Measurements from ENCODE around the gene GPR108. TPM values are rescaled to one million over a fixed set of nuclear protein-coding genes. Genes with fewer than 3 reads are reported as not detected.

The GPR108 gene
- total RNA-seq, 1 donor from 2014 or later: 41.6 TPM

DNA sequence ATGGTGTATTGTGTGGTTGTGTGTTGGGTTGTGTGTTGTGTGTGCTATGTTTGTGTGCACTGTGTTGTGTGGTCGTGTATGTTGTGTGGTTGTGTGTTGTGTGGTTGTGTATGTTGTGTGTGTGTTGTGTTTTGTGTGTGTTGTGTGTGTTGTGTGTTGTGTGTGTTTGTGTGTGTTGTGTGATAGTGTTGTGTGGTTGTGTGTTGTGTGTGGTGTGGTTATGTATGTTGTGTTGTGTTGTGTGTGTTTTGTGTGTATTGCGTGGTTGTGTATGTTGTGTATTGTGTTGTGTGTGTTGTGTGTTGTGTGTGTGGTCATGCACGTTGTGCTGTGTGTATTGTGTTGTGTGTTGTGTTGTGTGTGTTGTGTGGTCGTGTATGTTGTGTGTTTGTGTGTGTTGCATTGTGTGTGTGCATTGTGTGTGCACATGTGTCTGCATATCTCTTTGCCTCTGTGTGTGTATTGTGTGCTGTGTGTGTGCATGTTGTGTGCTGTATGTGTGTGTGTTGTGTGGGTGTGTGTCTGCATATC, 19.9 kb downstream of the GPR108 start:
- Mint-ChIP-seq H3K27ac (ENCODE audit: unreplicated experiment) (no peak overlapping the region), H3K27me3 (ENCODE audit: low read depth, unreplicated experiment) (peaks cover 8% of the 10 kb centered on the region), H3K4me3 (ENCODE audit: unreplicated experiment) (no peak overlapping the region), H3K4me1 (ENCODE audit: low read depth, unreplicated experiment) (no peaks in the 10 kb centered on the region), H3K9me3 (ENCODE audit: unreplicated experiment) (peaks cover 14% of the 10 kb centered on the region), H3K36me3 (ENCODE audit: low read depth, unreplicated experiment) (no peaks in the 10 kb centered on the region)
- FAIRE-seq (peak; percentile 76), DNase-seq (ENCODE audit: low read depth) (no peak)
- H3K27ac ChIP-seq (ENCODE audit: low read depth, low read length): no peak overlapping the region
- no peaks in the 10 kb centered on the region for H3K4me1 ChIP-seq (ENCODE audit: insufficient read depth, low read length)
- no peak overlapping the region for H3K4me3 ChIP-seq (ENCODE audit: insufficient read depth, low read depth, low read length)
- no peaks in the 10 kb centered on the region for H3K79me2 ChIP-seq (ENCODE audit: insufficient read depth, low read length)
- TF ChIP-seq EZH2 (IDR thresholded peaks at IDR 0.05; ENCODE audit: insufficient read depth, low read length): no peak
- TF ChIP-seq, protein P1, sequence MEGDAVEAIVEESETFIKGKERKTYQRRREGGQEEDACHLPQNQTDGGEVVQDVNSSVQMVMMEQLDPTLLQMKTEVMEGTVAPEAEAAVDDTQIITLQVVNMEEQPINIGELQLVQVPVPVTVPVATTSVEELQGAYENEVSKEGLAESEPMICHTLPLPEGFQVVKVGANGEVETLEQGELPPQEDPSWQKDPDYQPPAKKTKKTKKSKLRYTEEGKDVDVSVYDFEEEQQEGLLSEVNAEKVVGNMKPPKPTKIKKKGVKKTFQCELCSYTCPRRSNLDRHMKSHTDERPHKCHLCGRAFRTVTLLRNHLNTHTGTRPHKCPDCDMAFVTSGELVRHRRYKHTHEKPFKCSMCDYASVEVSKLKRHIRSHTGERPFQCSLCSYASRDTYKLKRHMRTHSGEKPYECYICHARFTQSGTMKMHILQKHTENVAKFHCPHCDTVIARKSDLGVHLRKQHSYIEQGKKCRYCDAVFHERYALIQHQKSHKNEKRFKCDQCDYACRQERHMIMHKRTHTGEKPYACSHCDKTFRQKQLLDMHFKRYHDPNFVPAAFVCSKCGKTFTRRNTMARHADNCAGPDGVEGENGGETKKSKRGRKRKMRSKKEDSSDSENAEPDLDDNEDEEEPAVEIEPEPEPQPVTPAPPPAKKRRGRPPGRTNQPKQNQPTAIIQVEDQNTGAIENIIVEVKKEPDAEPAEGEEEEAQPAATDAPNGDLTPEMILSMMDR (IDR thresholded peaks at IDR 0.05; ENCODE audit: insufficient read depth, low read depth, low read length): no peak
- no peak overlapping the region for H3K9ac ChIP-seq (ENCODE audit: low read length)
- H4K20me1 ChIP-seq (ENCODE audit: insufficient read depth, low read length): no peaks in the 10 kb centered on the region
- peaks cover 4% of the 10 kb centered on the region for H3K9me3 ChIP-seq (ENCODE audit: insufficient read depth, low read depth, low read length)
- H3K36me3 ChIP-seq (ENCODE audit: insufficient read depth, low read length): no peaks in the 10 kb centered on the region
- no peak overlapping the region for H3K4me2 ChIP-seq (ENCODE audit: low read length)
- no peaks in the 10 kb centered on the region for H3K27me3 ChIP-seq (ENCODE audit: insufficient read depth, low read length)
- H2AFZ ChIP-seq (ENCODE audit: low read depth, low read length): no peak overlapping the region

DNA sequence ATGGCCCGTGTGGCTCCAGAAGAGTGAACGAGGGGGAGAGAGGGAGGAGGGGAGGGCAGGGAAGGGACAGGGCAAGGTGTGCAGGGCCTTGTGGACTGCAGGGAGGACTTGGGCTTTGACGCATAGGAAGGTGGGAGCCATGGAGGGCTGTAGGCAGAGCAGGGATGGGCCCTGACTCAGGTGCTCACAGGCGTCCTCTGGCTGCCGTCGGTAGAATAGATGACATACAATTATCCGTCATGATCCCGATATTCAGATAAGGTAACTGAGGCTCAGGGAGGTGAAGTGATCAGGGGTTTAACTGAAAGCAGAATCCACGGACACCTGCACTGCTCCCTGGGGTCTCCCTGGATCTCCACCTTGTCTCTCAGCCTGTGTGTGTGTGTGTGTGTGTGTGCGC, 20.3 kb downstream of the GPR108 start:
- peaks cover 2% of the 10 kb centered on the region for H3K36me3 Mint-ChIP-seq (ENCODE audit: low read depth, unreplicated experiment)
- H3K36me3 ChIP-seq (ENCODE audit: insufficient read depth, low read length): no peaks in the 10 kb centered on the region
- H3K4me1 ChIP-seq (ENCODE audit: insufficient read depth, low read length): no peaks in the 10 kb centered on the region
- H2AFZ ChIP-seq (ENCODE audit: low read depth, low read length): no peak overlapping the region
- H3K4me3 Mint-ChIP-seq (ENCODE audit: unreplicated experiment): no peak overlapping the region
- peaks cover 4% of the 10 kb centered on the region for H3K9me3 ChIP-seq (ENCODE audit: insufficient read depth, low read depth, low read length)
- TF ChIP-seq, protein P1 (IDR thresholded peaks at IDR 0.05; ENCODE audit: insufficient read depth, low read depth, low read length): no peak
- no peak for TF ChIP-seq EZH2 (IDR thresholded peaks at IDR 0.05; ENCODE audit: insufficient read depth, low read length)
- no peaks in the 10 kb centered on the region for H3K27me3 ChIP-seq (ENCODE audit: insufficient read depth, low read length)
- peaks cover 8% of the 10 kb centered on the region for H3K27me3 Mint-ChIP-seq (ENCODE audit: low read depth, unreplicated experiment)
- H3K27ac ChIP-seq (ENCODE audit: low read depth, low read length): no peak overlapping the region
- H3K4me1 Mint-ChIP-seq (ENCODE audit: low read depth, unreplicated experiment): no peaks in the 10 kb centered on the region
- no peak overlapping the region for H3K4me3 ChIP-seq (ENCODE audit: insufficient read depth, low read depth, low read length)
- peaks cover 18% of the 10 kb centered on the region for H3K9me3 Mint-ChIP-seq (ENCODE audit: unreplicated experiment)
- H3K9ac ChIP-seq (ENCODE audit: low read length): no peak overlapping the region
- no peak for FAIRE-seq
- no peaks in the 10 kb centered on the region for H4K20me1 ChIP-seq (ENCODE audit: insufficient read depth, low read length)
- H3K4me2 ChIP-seq (ENCODE audit: low read length): no peak overlapping the region
- no peaks in the 10 kb centered on the region for H3K79me2 ChIP-seq (ENCODE audit: insufficient read depth, low read length)
- DNase-seq (ENCODE audit: low read depth): no peak
- H3K27ac Mint-ChIP-seq (ENCODE audit: unreplicated experiment): no peak overlapping the region

DNA sequence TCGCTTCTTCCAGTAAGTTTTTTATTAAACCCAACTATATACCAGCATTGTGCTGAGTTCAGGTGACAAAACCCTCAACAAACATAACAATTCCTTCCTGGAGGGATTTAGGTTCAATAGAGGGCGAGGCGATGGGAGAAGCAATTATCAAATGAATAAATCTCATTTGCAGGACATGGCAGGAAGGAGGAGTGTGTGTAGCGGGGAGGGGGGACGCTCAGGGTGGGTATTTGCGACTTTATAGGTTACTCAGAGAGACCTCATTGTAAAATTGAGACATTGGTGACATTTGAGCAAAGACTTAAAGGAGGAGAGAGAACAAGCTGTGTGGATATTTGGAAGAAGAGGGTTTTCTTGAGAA, 20.8 kb downstream of the GPR108 start:
- TF ChIP-seq, protein P1 (IDR thresholded peaks at IDR 0.05; ENCODE audit: insufficient read depth, low read depth, low read length): no peak
- no peak for TF ChIP-seq EZH2 (IDR thresholded peaks at IDR 0.05; ENCODE audit: insufficient read depth, low read length)

More for the DNA sequence above, 20.8 kb downstream of the GPR108 start:
- peaks cover 2% of the 10 kb centered on the region for H3K36me3 Mint-ChIP-seq (ENCODE audit: low read depth, unreplicated experiment)
- FAIRE-seq (no peak), DNase-seq (ENCODE audit: low read depth) (no peak)
- no peaks in the 10 kb centered on the region for H3K27me3 ChIP-seq (ENCODE audit: insufficient read depth, low read length)
- no peak overlapping the region for H3K4me3 ChIP-seq (ENCODE audit: insufficient read depth, low read depth, low read length)
- no peak overlapping the region for H3K27ac Mint-ChIP-seq (ENCODE audit: unreplicated experiment)
- H2AFZ ChIP-seq (ENCODE audit: low read depth, low read length): no peak overlapping the region
- H3K4me1 ChIP-seq (ENCODE audit: insufficient read depth, low read length): no peaks in the 10 kb centered on the region
- H3K9me3 Mint-ChIP-seq (ENCODE audit: unreplicated experiment): peaks cover 18% of the 10 kb centered on the region
- no peak overlapping the region for H3K4me3 Mint-ChIP-seq (ENCODE audit: unreplicated experiment)
- peaks cover 4% of the 10 kb centered on the region for H3K9me3 ChIP-seq (ENCODE audit: insufficient read depth, low read depth, low read length)
- no peaks in the 10 kb centered on the region for H3K36me3 ChIP-seq (ENCODE audit: insufficient read depth, low read length)
- no peak overlapping the region for H3K27ac ChIP-seq (ENCODE audit: low read depth, low read length)
- peaks cover 10% of the 10 kb centered on the region for H3K27me3 Mint-ChIP-seq (ENCODE audit: low read depth, unreplicated experiment)
- H3K79me2 ChIP-seq (ENCODE audit: insufficient read depth, low read length): no peaks in the 10 kb centered on the region
- no peaks in the 10 kb centered on the region for H4K20me1 ChIP-seq (ENCODE audit: insufficient read depth, low read length)
- H3K4me2 ChIP-seq (ENCODE audit: low read length): no peak overlapping the region
- H3K4me1 Mint-ChIP-seq (ENCODE audit: low read depth, unreplicated experiment): no peaks in the 10 kb centered on the region
- H3K9ac ChIP-seq (ENCODE audit: low read length): no peak overlapping the region

Data from astrocyte (in vitro differentiated cells and primary cell).